GM19467 (cell line): ENCODE measurements around the gene HIP1R.

Experiments used
- ATAC-seq: cut with Tn5 transposase; IDR thresholded peaks from one replicate; pipeline ENCODE4 v1.9.1; 2021; ENCODE audit warnings: mild to moderate bottlenecking, moderate library complexity; ENCODE audit not compliant: unreplicated experiment

HIP1R gene

GRCh38 chr12:122847921-122848421 is 12.7 kb downstream of the HIP1R start:
- ATAC-seq: no peak

DNA sequence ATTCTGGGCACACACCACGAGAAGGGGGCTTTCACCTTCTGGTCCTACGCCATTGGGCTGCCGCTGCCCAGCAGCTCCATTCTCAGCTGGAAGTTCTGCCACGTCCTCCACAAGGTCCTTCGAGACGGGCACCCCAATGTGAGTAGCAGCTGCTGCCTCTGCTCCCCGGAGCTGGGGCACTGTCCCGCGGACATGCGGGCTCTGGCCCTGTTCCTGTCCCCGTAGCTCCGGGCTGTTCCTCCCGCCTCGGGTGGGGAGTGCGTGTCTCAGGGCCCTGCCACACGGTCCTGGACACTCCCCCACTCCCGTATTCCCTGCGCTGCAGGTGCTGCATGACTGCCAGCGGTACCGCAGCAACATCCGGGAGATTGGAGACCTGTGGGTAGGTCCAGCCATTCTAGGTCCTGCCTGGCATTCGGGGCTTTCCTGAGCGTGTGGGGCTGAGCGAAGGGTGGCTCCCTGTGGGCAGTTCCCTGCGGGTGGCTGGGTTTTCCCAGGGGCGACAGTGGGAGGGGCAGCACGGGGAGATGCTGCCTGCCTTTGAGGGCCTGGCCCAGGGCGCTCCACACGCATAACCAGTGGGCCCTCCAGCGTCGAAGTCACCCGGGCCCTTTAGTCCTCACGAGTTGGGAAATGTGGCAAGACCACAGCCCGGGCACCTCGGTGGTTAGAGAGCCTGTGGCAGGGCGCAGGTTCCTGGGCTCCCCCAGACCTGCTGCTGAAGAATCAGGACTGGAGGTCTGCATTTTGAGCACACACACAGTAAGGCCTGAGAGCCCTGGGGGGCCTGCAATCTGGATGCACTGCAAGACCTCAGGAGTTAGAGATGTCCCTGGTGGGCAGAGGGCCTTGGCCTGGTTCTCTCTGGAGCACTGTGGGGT is 13.5 kb downstream of the HIP1R start:
- ATAC-seq: no peak

DNA sequence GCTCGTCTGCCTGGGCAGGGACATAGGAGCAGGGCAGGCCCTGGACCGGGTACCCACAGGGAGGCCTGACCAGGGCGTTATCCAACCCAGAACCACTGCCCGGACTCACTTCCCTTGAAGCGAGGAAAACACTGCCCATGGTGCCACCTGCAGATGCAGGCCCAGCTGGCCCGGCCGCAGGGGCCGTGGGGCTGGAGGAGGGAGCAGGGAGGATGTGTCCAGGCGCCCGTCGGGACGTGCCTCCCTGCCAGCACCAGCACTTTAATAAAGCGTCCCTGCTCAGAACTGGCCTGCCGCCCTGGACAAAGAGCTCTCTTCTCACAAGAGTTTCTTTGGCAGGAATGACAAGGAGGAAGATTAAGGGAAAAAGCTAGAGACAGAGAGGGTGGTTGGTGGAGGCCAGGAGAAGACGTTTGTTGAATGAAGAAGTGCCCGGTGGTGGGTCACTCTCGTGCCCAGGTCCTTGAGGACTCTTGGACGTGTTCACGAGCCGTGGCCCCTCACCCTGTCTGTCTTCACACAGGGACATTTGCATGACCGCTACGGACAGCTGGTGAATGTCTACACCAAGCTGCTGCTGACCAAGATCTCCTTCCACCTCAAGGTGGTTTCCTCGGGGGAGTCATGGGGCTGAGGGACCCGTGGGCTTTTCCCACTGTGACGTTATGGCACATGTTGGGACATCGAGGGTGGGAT is 14.2 kb downstream of the HIP1R start:
- ATAC-seq: no peak

DNA sequence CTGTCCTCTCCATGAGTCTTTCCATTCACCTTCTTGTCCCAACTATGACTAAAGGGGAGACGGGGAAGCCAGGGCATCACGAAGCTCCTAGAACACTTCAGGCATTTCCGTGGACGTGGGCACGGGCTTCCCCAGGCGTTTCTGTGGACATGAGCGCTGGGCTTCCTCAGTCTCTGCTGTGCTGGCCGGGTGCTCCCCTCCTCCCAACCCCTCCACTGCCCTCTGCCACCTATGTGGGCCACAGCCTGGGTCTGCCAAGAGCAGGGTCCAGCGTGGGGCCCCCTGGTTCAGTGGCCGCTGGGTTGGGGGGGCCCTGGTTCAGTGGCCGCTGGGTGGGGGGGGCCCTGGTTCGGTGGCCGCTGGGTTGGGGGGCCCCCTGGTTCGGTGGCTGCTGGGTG is 14.8 kb downstream of the HIP1R start:
- no peak for ATAC-seq

GRCh38 chr12:122850695-122851350 is 15.6 kb downstream of the HIP1R start:
- no peak for ATAC-seq

DNA sequence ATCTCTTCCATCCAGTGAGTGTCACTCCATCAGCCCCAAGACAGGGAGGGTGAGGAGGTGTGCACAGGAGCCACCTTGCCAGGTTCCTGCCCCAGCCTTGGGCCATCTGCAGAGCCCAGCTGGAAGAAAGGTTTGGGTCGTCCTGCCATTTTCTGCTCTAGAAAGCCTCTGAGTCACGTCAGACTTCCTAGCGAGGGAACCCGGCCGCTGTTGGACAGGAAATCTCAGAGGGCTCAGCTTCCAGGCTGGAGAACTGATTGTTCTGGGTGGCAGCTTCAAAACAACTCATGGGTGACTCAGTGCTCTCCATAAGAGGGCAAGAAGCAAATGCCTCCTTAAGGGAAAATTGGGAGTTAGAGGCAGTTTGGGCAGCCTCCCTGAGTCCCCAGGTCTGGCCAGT is 16.6 kb downstream of the HIP1R start:
- ATAC-seq: no peak

- no peak for ATAC-seq
Measured at GRCh38 chr12:122852336-122853275, 17.3 kb downstream of the HIP1R start.

GRCh38 chr12:122853582-122854245 is 18.5 kb downstream of the HIP1R start:
- ATAC-seq: no peak

- no peak for ATAC-seq
Measured at GRCh38 chr12:122854554-122854953, 19.3 kb downstream of the HIP1R start.

- no peak for ATAC-seq
Measured at GRCh38 chr12:122855071-122855829, 20.0 kb downstream of the HIP1R start.

- no peak for ATAC-seq
Measured at GRCh38 chr12:122855928-122856831, 20.9 kb downstream of the HIP1R start.

DNA sequence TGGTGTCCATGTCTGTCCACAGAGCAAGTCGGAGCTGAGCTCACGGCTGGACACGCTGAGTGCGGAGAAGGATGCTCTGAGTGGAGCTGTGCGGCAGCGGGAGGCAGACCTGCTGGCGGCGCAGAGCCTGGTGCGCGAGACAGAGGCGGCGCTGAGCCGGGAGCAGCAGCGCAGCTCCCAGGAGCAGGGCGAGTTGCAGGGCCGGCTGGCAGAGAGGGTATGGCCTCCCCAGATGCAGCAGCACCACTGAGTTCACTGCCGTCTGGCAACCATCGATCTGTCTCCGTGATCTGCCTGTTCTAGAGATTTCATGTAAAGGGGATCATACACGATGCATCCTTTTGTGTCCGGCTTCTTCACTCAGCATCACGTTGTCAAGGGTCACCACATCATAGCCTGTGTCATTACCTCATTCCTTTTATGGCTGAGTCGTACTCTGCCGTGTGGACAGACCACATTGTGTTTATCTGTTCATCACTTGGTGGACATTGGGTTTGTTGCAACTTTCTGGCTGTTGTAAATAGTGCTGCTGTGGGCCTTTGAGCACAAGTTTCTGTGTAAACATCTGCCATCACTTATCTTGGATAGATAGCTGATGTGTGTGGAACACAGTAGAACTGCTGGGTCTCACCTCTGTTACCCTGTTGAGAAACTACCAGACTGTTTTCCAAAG is 21.9 kb downstream of the HIP1R start:
- ATAC-seq: no peak

GRCh38 chr12:122858171-122858570 is 22.9 kb downstream of the HIP1R start:
- no peak for ATAC-seq

GRCh38 chr12:122858591-122859302 is 23.5 kb downstream of the HIP1R start:
- no peak for ATAC-seq

DNA sequence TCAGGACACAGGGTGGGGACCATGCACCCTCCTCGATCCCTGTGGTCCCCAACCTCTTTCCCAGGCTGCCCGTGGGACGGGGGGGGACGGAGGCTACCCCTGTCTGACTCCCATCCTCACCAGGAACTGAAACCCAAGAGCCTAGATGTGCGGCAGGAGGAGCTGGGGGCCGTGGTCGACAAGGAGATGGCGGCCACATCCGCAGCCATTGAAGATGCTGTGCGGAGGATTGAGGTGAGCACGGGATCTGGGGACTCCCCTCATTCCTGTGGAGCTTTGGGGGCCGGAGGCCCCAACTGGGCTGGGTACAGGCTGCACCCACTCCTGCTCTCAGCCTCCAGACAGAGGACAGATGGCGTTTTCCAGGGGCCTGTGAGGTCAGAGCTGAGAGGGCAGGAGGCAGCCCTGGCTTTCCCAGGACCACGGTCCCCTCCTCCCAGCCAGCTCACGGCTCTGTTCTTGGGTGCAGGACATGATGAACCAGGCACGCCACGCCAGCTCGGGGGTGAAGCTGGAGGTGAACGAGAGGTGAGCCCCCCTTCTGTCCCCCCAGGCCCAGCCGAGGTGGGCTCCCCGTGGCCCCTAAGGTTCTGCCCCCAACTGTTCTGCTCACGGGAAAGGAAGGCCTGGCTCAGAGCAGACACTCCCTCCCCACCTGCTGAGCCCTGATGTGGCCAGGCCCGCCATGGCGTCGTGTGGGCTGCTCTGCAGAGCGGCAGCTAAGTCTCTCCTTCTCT is 24.2 kb downstream of the HIP1R start:
- no peak for ATAC-seq
